GM12891 (cell line): ENCODE results near the gene EYA3.
A peak's percentile ranks its signal among the peaks of the same experiment; 100 is the strongest.

Source experiments
- DNase-seq: peaks from one replicate; pipeline ENCODE4 v3.0.0; 2011; ENCODE audit warnings: low spot score; ENCODE audit not compliant: insufficient read length
- FAIRE-seq: peaks from 2 replicates; lab custom pipeline; 2011; peaks lifted over from hg19 to GRCh38; lab: Jason Lieb, UNC
- PAX5 ChIP-seq: IDR thresholded peaks from 2 replicates; pipeline ENCODE4 v1.6.1; 2011; ENCODE audit warnings: low read length, moderate library complexity, mild to moderate bottlenecking; ENCODE audit not compliant: insufficient read depth, severe bottlenecking
- POLR2A ChIP-seq: IDR thresholded peaks from 2 replicates; pipeline ENCODE4 v1.6.1; 2011; ENCODE audit warnings: low read depth, low read length, control low read depth
- POLR2AphosphoS5 ChIP-seq: IDR thresholded peaks from 2 replicates; pipeline ENCODE4 v1.6.1; 2011; ENCODE audit warnings: low read depth, low read length, control low read depth
- POU2F2 ChIP-seq: IDR thresholded peaks from 2 replicates; pipeline ENCODE4 v1.6.1; 2011; ENCODE audit warnings: low read depth, mild to moderate bottlenecking, control low read depth, low read length, moderate library complexity
- SPI1 ChIP-seq: IDR thresholded peaks from 2 replicates; pipeline ENCODE4 v1.6.1; 2011; ENCODE audit warnings: low read depth, low read length, control low read depth
- TAF1 ChIP-seq: IDR thresholded peaks from 2 replicates; pipeline ENCODE4 v1.6.1; 2011; ENCODE audit warnings: low read depth, low read length, control low read depth

The EYA3 gene

GRCh38 chr1:27935721-27936120, 152.7 kb downstream of the EYA3 start:
- DNase-seq: no peak
- TF ChIP-seq POLR2AphosphoS5: no peak
- no peak for TF ChIP-seq SPI1
- TF ChIP-seq POU2F2: no peak
- TF ChIP-seq TAF1: no peak
- no peak for TF ChIP-seq PAX5
- TF ChIP-seq POLR2A: no peak
- no peak for FAIRE-seq

- peak; percentile 43 for FAIRE-seq
- DNase-seq: no peak
- TF ChIP-seq POU2F2 (no peak), SPI1 (no peak), TAF1 (no peak), POLR2AphosphoS5 (no peak), PAX5 (no peak), POLR2A (no peak)
Observed at GRCh38 chr1:27934818-27935549, 153.4 kb downstream of the EYA3 start, which contains the start of gene SMPDL3B. SMPDL3B (plus strand) TSS chr1:27935000; CDS start chr1:27935184, 184 bp downstream.

- FAIRE-seq (peak; percentile 74), DNase-seq (no peak)
- TF ChIP-seq POU2F2 (no peak), SPI1 (peak; percentile 70)
Observed at GRCh38 chr1:27931759-27932158, 156.7 kb downstream of the EYA3 start.

GRCh38 chr1:27931184-27931583, 157.2 kb downstream of the EYA3 start:
- FAIRE-seq: no peak
- DNase-seq: no peak
- TF ChIP-seq TAF1 (no peak), POLR2A (no peak), PAX5 (no peak), POU2F2 (no peak), SPI1 (no peak), POLR2AphosphoS5 (no peak)

GRCh38 chr1:27928216-27928954, 160.0 kb downstream of the EYA3 start:
- FAIRE-seq (no peak), DNase-seq (no peak)
- no peak for TF ChIP-seq PAX5
- no peak for TF ChIP-seq TAF1
- no peak for TF ChIP-seq POLR2AphosphoS5
- TF ChIP-seq POU2F2: no peak
- TF ChIP-seq POLR2A: no peak
- TF ChIP-seq SPI1: no peak

GRCh38 chr1:27922272-27922671, 166.1 kb downstream of the EYA3 start:
- TF ChIP-seq POLR2A: no peak
- TF ChIP-seq POU2F2: no peak
- no peak for TF ChIP-seq TAF1
- no peak for TF ChIP-seq POLR2AphosphoS5
- no peak for FAIRE-seq
- DNase-seq: no peak
